Measurements from ENCODE around the gene TRAK2.
"Not testable (repeated sequence)": the region's sequence is repeated elsewhere in the genome, so short reads cannot be mapped to it uniquely, and the experiment has no call there.

The TRAK2 gene

GRCh38 chr2:201448701-201449100 is 2.6 kb downstream of the TRAK2 start:
- no peak for DNase-seq (ENCODE audit: low spot score)

- DNase-seq (ENCODE audit: low spot score) = no peak
These were observed 3.2 kb downstream of the TRAK2 start for GRCh38 chr2:201448061-201448460.

GRCh38 chr2:201447086-201447485 is 4.2 kb downstream of the TRAK2 start:
- DNase-seq (ENCODE audit: low spot score) = no peak

- DNase-seq (ENCODE audit: low spot score) = peak; percentile 10
These were observed 6.4 kb downstream of the TRAK2 start for GRCh38 chr2:201444746-201445465.

- DNase-seq (ENCODE audit: low spot score) = no peak
These were observed 9.8 kb downstream of the TRAK2 start for GRCh38 chr2:201441409-201441808.

GRCh38 chr2:201440182-201440581 is 11.1 kb downstream of the TRAK2 start:
- no peak for DNase-seq (ENCODE audit: low spot score)

GRCh38 chr2:201439336-201439922 is 11.8 kb downstream of the TRAK2 start:
- not testable (repeated sequence) for DNase-seq (ENCODE audit: low spot score)

- DNase-seq (ENCODE audit: low spot score) = peak; percentile 12
These were observed 15.1 kb downstream of the TRAK2 start for GRCh38 chr2:201436141-201436540.

- no peak for DNase-seq (ENCODE audit: low spot score)
These were observed 17.8 kb downstream of the TRAK2 start for GRCh38 chr2:201433394-201433995.

GRCh38 chr2:201432621-201433393 is 18.5 kb downstream of the TRAK2 start:
- DNase-seq (ENCODE audit: low spot score) = peak; percentile 20

- no peak for DNase-seq (ENCODE audit: low spot score)
These were observed 19.1 kb downstream of the TRAK2 start for GRCh38 chr2:201432038-201432620.

GRCh38 chr2:201430839-201431238 is 20.4 kb downstream of the TRAK2 start:
- no peak for DNase-seq (ENCODE audit: low spot score)

- DNase-seq (ENCODE audit: low spot score) = not testable (repeated sequence)
These were observed 20.9 kb downstream of the TRAK2 start for GRCh38 chr2:201430322-201430721.

- DNase-seq (ENCODE audit: low spot score) = not testable (repeated sequence)
These were observed 21.4 kb downstream of the TRAK2 start for GRCh38 chr2:201429835-201430234.

GRCh38 chr2:201428366-201428765 is 22.9 kb downstream of the TRAK2 start:
- DNase-seq (ENCODE audit: low spot score) = not testable (repeated sequence)

- DNase-seq (ENCODE audit: low spot score) = no peak
These were observed 25.3 kb downstream of the TRAK2 start for GRCh38 chr2:201425952-201426351.

- peak; percentile 44 for DNase-seq (ENCODE audit: low spot score)
These were observed 30.7 kb downstream of the TRAK2 start for GRCh38 chr2:201420442-201421113.

- DNase-seq (ENCODE audit: low spot score) = no peak
These were observed 31.3 kb downstream of the TRAK2 start for GRCh38 chr2:201419986-201420385.

GRCh38 chr2:201419057-201419635 is 32.1 kb downstream of the TRAK2 start:
- DNase-seq (ENCODE audit: low spot score) = no peak

- DNase-seq (ENCODE audit: low spot score) = no peak
These were observed 36.1 kb downstream of the TRAK2 start for GRCh38 chr2:201415149-201415548.
